ENCODE results near the gene LGMN. TPM values are rescaled to one million over a fixed set of nuclear protein-coding genes. Genes with fewer than 3 reads are reported as not detected.
A peak's percentile ranks its signal among the peaks of the same experiment; 100 is the strongest.

The LGMN gene
- total and polyA plus RNA-seq, 2 of the 8 experiments (the other 6 are each of a cell fraction or from before 2014, with no cell fraction given) = 57.4 to 83.4 TPM

- no peak for TF ChIP-seq SP4 (IDR thresholded peaks at IDR 0.05; ENCODE audit: low read length)
- TF ChIP-seq KDM5A (IDR thresholded peaks at IDR 0.05; ENCODE audit: low read length) = no peak
- TF ChIP-seq PHF8 (conservative IDR thresholded peaks at IDR 0.05; ENCODE audit: low read depth, low read length) = peak; percentile 82
- TF ChIP-seq POLR2A (IDR thresholded peaks at IDR 0.05; ENCODE audit: control extremely low read depth in 1 of 2, low read depth in 2 of 2, low read length in 2 of 2) = peak; percentile 70 to 73
- TF ChIP-seq HDAC6 (IDR thresholded peaks at IDR 0.05; ENCODE audit: low read depth, low read length) = no peak
- TF ChIP-seq USF2 (IDR thresholded peaks at IDR 0.05; ENCODE audit: low read length) = no peak
- no peak for TF ChIP-seq GTF2F1 (IDR thresholded peaks at IDR 0.05; ENCODE audit: borderline replicate concordance, low read depth, low read length)
- TF ChIP-seq EZH2 (IDR thresholded peaks at IDR 0.05; ENCODE audit: low read depth, low read length, severe bottlenecking) = no peak
- no peak for TF ChIP-seq TEAD4 (IDR thresholded peaks at IDR 0.05; ENCODE audit: low read depth, low read length)
- peak; percentile 93 for TF ChIP-seq KDM4A (IDR thresholded peaks at IDR 0.05; ENCODE audit: low read depth, low read length, severe bottlenecking)
- TF ChIP-seq HDAC2 (IDR thresholded peaks at IDR 0.05; ENCODE audit: borderline replicate concordance in 1 of 2, low read depth in 2 of 2, low read length in 2 of 2) = no peak
- TF ChIP-seq EGR1 (IDR thresholded peaks at IDR 0.05; ENCODE audit: borderline replicate concordance, low read depth, low read length) = peak; percentile 86; the same call in 1 of the 2 replicates
- TF ChIP-seq ZNF274 (IDR thresholded peaks at IDR 0.05; ENCODE audit: borderline replicate concordance, extremely low read depth, low read length) = no peak
- TF ChIP-seq CBX8 (IDR thresholded peaks at IDR 0.05; ENCODE audit: borderline replicate concordance, low read depth, low read length) = no peak
- no peak for TF ChIP-seq BRCA1 (IDR thresholded peaks at IDR 0.05; ENCODE audit: low read depth, low read length)
- no peak for TF ChIP-seq NRF1 (IDR thresholded peaks at IDR 0.05; ENCODE audit: low read depth, low read length)
- TF ChIP-seq TBP (IDR thresholded peaks at IDR 0.05; ENCODE audit: low read depth, low read length) = peak; percentile 94
These were observed at the start of gene LGMN (continued) for GRCh38 chr14:92748259-92749016.

Data from H1 (cell line).